GM23248 (cell line): ENCODE data around the gene PSMG4. TPM values are rescaled to one million over a fixed set of nuclear protein-coding genes. Genes with fewer than 3 reads are reported as not detected.

Source experiments
- DNase-seq: peaks from one replicate; pipeline ENCODE4 v3.0.0-alpha.2; 2015
- H2AFZ ChIP-seq: fragments of 200-600 bp; sonication (generic); 2 replicates; pipeline ENCODE4 v1.6.1; 2016; ENCODE audit warnings: antibody characterized with exemption
- H3F3A ChIP-seq: fragments of 200-600 bp; sonication (generic); 2 replicates; pipeline ENCODE4 v1.6.1; 2016; ENCODE audit warnings: mild to moderate bottlenecking, antibody characterized with exemption, mixed run types; ENCODE audit not compliant: insufficient read depth
- H3K27ac ChIP-seq: fragments of 200-600 bp; sonication (generic); 2 replicates; pipeline ENCODE4 v1.5.1; 2016; ENCODE audit warnings: mild to moderate bottlenecking
- H3K27me3 ChIP-seq: fragments of 200-600 bp; sonication (generic); replicated peaks from 2 replicates; pipeline ENCODE4 v1.6.1; 2016; ENCODE audit warnings: mild to moderate bottlenecking; ENCODE audit not compliant: insufficient read depth
- H3K36me3 ChIP-seq: fragments of 200-600 bp; sonication (generic); 2 replicates; pipeline ENCODE4 v1.6.1; 2016; ENCODE audit warnings: low read depth, mild to moderate bottlenecking
- H3K4me1 ChIP-seq: fragments of 200-600 bp; sonication (generic); 2 replicates; pipeline ENCODE4 v1.6.1; 2016; ENCODE audit warnings: mild to moderate bottlenecking; ENCODE audit not compliant: insufficient read depth
- H3K4me2 ChIP-seq: fragments of 200-600 bp; sonication (generic); one replicate; pipeline ENCODE4 v1.6.1; 2016; ENCODE audit warnings: mild to moderate bottlenecking; ENCODE audit not compliant: unreplicated experiment
- H3K4me3 ChIP-seq: fragments of 200-600 bp; sonication (generic); 2 replicates; pipeline ENCODE4 v1.5.1; 2016; ENCODE audit warnings: mild to moderate bottlenecking
- H3K79me2 ChIP-seq: fragments of 200-600 bp; sonication (generic); 2 replicates; pipeline ENCODE4 v1.6.1; 2016; ENCODE audit warnings: mild to moderate bottlenecking; ENCODE audit not compliant: insufficient read depth
- H3K9ac ChIP-seq: fragments of 200-600 bp; sonication (generic); 2 replicates; pipeline ENCODE4 v1.6.1; 2016; ENCODE audit warnings: mild to moderate bottlenecking
- H3K9me2 ChIP-seq: fragments of 200-600 bp; sonication (generic); 2 replicates; pipeline ENCODE4 v1.6.1; 2016; ENCODE audit warnings: mixed run types, mild to moderate bottlenecking, moderate library complexity; ENCODE audit not compliant: insufficient read depth
- H3K9me3 ChIP-seq: fragments of 200-600 bp; sonication (generic); one replicate; pipeline ENCODE4 v1.6.1; 2017; ENCODE audit warnings: low read depth
- H4K20me1 ChIP-seq: fragments of 200-600 bp; sonication (generic); 2 replicates; pipeline ENCODE4 v1.6.0; 2016; ENCODE audit not compliant: insufficient read depth
- EZH2 ChIP-seq: fragments of 200-600 bp; sonication (generic); IDR thresholded peaks from 2 replicates; pipeline ENCODE4 v1.6.1; 2018; ENCODE audit warnings: antibody characterized with exemption, mild to moderate bottlenecking; ENCODE audit not compliant: insufficient read depth, poor library complexity, severe bottlenecking
- EZH2phosphoT487 ChIP-seq: fragments of 200-600 bp; sonication (generic); IDR thresholded peaks from 2 replicates; pipeline ENCODE4 v1.6.1; 2018; ENCODE audit warnings: antibody characterized with exemption, moderate library complexity, mild to moderate bottlenecking, low read depth; ENCODE audit not compliant: insufficient read depth
- WGBS, 2 experiments: methylation state at CpG; one replicate each; pipeline ENCODE4 v1.1.6; 2015 to 2017; ENCODE audit warnings: low lambda C conversion rate in 2 of 2, low coverage in 1 of 2; ENCODE audit errors: missing lambda C conversion rate in 2 of 2; 5-methylcytosine and 5-hydroxymethylcytosine counted together
- in situ Hi-C: fragments of 300-500 bp; cut with MboI; formaldehyde crosslinking; loops from 2 replicates; pipeline ENCODE4 v1.15.0; 2020
- polyA plus RNA-seq: library from polyadenylated mRNA; unstranded; fragments of >200 nt; fragmentation: Nextera tagmentation; extraction: Ambion mirVana; gene quantifications from 2 replicates; pipeline ENCODE4 v1.2.1, GENCODE V29; 2016
- total RNA-seq: library from RNA; depleted of rRNA; stranded (reverse); fragments of >200 nt; shearing (Covaris generic); gene quantifications from 2 replicates; pipeline ENCODE4 v1.2.3, GENCODE V29; 2014

Gene PSMG4
- total and polyA plus RNA-seq, 2 experiments from 2014 or later, result 20.0 to 46.9 TPM

DNA sequence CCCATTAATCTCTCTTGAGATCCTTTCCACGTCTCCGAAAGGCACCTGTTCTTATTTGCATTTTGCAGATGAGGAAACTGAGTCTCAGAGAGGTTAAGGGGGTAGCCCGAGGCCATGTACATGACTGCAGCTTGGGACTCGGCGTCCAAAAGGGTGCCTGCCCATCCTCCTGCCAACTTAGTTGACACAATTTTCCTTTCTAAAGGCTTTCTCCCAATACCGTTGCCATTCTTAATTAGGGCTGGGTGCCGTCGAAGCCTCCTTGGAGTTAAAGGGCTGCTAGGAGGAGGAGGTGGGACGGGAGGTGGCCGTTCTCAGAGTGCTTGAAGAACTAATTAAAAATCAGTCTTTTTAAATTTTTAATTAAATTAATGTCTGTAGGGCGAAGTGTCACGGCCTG, 546 bp upstream of the PSMG4 start:
- Histone ChIP-seq H3K36me3 (no peaks in the 10 kb centered on the region), H3K9me2 (no peaks in the 10 kb centered on the region), H3K4me2 (peak overlapping the region; percentile 71), H3K27me3 (no peaks in the 10 kb centered on the region), H3K79me2 (peaks cover 39% of the 10 kb centered on the region), H2AFZ (peak overlapping the region; percentile 87), H3K9me3 (no peaks in the 10 kb centered on the region), H3K9ac (peak overlapping the region; percentile 45; the same call in 1 of the 2 replicates), H3K4me1 (peaks cover 12% of the 10 kb centered on the region), H3K4me3 (peak overlapping the region; percentile 85), H3F3A (no peaks in the 10 kb centered on the region), H4K20me1 (no peaks in the 10 kb centered on the region), H3K27ac (no peak overlapping the region)
- in situ Hi-C loops, result no loop called here
- no peak for TF ChIP-seq EZH2phosphoT487
- no peak for TF ChIP-seq EZH2
- no peak for DNase-seq
- WGBS, 2 experiments, result 46 to 49% methylated on average over 12 of the region's 12 CpGs

DNA sequence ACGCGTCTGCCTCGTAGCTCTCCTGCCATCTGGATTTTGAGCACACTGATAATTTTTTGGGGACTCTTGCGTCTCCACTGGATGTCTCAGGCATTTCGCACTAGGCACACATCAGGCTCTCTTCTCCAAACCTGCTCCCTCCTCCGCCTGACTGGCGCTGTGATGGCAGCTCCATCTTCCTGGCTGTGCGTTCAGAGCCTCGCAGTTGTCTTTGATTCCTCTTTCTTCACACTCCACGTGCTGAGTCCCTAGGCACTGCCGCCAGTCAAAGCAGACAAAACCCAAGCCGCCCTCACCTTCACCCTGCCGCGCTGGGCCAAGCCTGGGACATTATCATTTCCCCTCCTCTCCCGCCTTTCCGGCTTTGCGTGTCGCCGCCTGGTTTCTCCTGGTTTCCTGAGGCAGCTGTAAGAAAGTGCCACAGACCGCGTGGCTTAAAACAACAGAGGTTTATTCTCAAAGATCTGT, 778 bp downstream of the PSMG4 start:
- H3K4me1 ChIP-seq, result peaks cover 12% of the 10 kb centered on the region
- peak overlapping the region; percentile 49 for H3K27ac ChIP-seq
- peak; percentile 68 for DNase-seq
- H3K27me3 ChIP-seq, result no peaks in the 10 kb centered on the region
- peak overlapping the region; percentile 79 for H3K9ac ChIP-seq
- no peak for TF ChIP-seq EZH2
- TF ChIP-seq EZH2phosphoT487, result no peak
- H3F3A ChIP-seq, result no peaks in the 10 kb centered on the region
- in situ Hi-C loops, result no loop called here
- no peaks in the 10 kb centered on the region for H3K36me3 ChIP-seq
- 1 to 2% methylated on average over 21 of the region's 21 CpGs for WGBS, 2 experiments
- H3K79me2 ChIP-seq, result peaks cover 53% of the 10 kb centered on the region
- no peaks in the 10 kb centered on the region for H4K20me1 ChIP-seq
- peak overlapping the region; percentile 95 for H3K4me2 ChIP-seq
- peak overlapping the region; percentile 87 for H2AFZ ChIP-seq
- peak overlapping the region; percentile 85 for H3K4me3 ChIP-seq
- H3K9me2 ChIP-seq, result no peaks in the 10 kb centered on the region
- no peaks in the 10 kb centered on the region for H3K9me3 ChIP-seq

DNA sequence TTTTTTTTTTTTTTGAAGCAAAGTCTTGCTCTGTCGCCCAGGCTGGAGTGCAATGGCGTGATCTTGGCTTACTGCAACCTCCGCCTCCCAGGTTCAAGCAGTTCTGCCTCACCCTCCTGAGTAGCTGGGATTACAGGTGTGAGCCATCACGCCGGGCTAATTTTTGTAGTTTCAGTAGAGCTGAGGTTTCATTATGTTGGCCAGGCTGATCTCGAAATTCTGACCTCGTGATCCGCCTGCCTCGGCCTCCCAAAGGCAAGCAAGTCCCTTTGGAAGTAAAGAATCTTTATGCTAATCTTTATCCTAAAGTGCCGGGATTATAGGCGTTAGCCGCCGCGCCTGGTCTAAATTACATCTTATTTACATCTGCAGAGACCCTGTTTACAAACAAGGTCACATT, 1.5 kb downstream of the PSMG4 start:
- no peaks in the 10 kb centered on the region for H3K36me3 ChIP-seq
- no peaks in the 10 kb centered on the region for H3K9me3 ChIP-seq
- H2AFZ ChIP-seq, result no peak overlapping the region
- peaks cover 57% of the 10 kb centered on the region for H3K79me2 ChIP-seq
- peak overlapping the region; percentile 44; the same call in 1 of the 2 replicates for H3K4me3 ChIP-seq
- TF ChIP-seq EZH2phosphoT487 (no peak), EZH2 (no peak)
- no peaks in the 10 kb centered on the region for H3K9me2 ChIP-seq
- no peaks in the 10 kb centered on the region for H4K20me1 ChIP-seq
- H3K27me3 ChIP-seq, result no peaks in the 10 kb centered on the region
- in situ Hi-C loops, result no loop called here
- H3K4me1 ChIP-seq, result peaks cover 12% of the 10 kb centered on the region
- 56 to 58% methylated on average over 13 to 14 of the region's 14 CpGs for WGBS, 2 experiments
- 0 out of 2 replicates have a peak overlapping the region, but pooled peaks have one; percentile 14 for H3K9ac ChIP-seq
- H3F3A ChIP-seq, result no peaks in the 10 kb centered on the region
- DNase-seq, result no peak
- peak overlapping the region; percentile 95 for H3K4me2 ChIP-seq
- H3K27ac ChIP-seq, result no peak overlapping the region

DNA sequence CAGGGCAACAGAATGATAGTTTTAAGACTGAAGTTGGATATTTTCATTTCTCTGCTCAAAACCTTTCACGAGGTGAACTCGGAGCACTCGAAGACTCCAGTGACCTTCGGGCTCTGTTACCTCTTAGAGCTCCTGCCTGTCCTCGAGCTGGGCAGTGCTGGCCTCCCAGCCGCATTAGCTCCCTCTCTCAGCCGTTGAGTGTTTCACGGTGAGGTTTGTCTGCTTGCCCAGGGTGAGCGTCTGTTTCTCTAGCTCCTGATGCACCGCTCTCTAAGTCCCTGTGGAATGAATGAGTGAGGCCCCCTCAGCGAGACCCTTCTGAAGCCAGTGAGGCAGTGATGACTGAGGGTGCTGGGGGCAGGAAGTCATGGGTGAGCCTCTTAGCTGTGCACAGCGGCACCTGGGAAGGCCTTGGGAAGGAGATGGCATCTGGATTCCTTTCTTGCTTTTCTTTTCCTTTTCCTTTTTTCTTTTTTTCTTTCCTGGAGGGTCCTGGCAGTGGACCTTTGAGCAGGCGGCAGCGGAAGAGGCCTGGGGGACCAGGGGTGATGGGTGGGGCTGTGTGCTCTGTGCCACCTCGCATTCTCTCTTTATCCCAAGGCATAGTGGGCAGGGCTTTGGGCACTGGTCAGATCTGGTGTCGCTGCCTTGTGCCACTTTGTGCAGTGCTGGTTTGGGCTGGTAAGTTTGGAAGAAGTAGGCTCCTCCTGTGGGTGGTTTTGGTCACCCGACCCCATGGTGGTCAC, 2.2 kb downstream of the PSMG4 start:
- H3K9ac ChIP-seq, result 0 out of 2 replicates have a peak overlapping the region, but pooled peaks have one; percentile 14
- peak overlapping the region; percentile 44; the same call in 1 of the 2 replicates for H3K4me3 ChIP-seq
- peak; percentile 24 for DNase-seq
- no peak overlapping the region for H2AFZ ChIP-seq
- no peaks in the 10 kb centered on the region for H3F3A ChIP-seq
- no peak overlapping the region for H3K27ac ChIP-seq
- H3K4me2 ChIP-seq, result peak overlapping the region; percentile 95
- H4K20me1 ChIP-seq, result no peaks in the 10 kb centered on the region
- H3K36me3 ChIP-seq, result no peaks in the 10 kb centered on the region
- H3K79me2 ChIP-seq, result peaks cover 57% of the 10 kb centered on the region
- no peak for TF ChIP-seq EZH2
- no peak for TF ChIP-seq EZH2phosphoT487
- H3K9me3 ChIP-seq, result no peaks in the 10 kb centered on the region
- 67 to 69% methylated on average over 17 of the region's 17 CpGs for WGBS, 2 experiments
- H3K9me2 ChIP-seq, result no peaks in the 10 kb centered on the region
- peaks cover 12% of the 10 kb centered on the region for H3K4me1 ChIP-seq
- in situ Hi-C loops, result no loop called here
- H3K27me3 ChIP-seq, result no peaks in the 10 kb centered on the region
